GM19463 (cell line): Measurements from ENCODE around the gene COX7B2.

ENCODE experiments used
- ATAC-seq: cut with Tn5 transposase; IDR thresholded peaks from one replicate; pipeline ENCODE4 v1.9.1; 2021; ENCODE audit warnings: mild to moderate bottlenecking, moderate library complexity; ENCODE audit not compliant: unreplicated experiment

COX7B2 gene

GRCh38 chr4:46909078-46909477 lies at the start of gene COX7B2:
Gene COX7B2 (minus strand): TSS chr4:46909245. CDS start chr4:46735192, 174,053 bp downstream.
- ATAC-seq, result no peak

- no peak for ATAC-seq
Measured at GRCh38 chr4:46956451-46956850, 47.4 kb upstream of the COX7B2 start.

DNA sequence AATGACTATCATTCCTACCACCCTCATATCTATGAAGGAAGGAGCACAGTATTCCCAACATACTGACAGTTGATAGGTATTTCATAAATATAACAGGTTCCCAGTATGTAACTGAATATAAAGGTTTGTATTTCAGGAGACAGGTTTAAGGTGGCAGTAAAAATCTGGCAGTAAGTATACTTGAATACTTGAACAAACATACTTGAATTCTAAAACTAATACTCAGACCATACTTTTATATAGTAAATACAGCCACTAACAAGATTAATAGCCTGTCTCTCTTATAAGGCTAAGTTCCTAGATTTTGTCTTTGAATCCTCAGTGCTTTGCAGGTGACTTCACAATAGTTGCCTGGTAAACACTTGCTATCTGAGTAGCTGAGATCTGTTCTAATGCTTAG lies 46.6 kb upstream of the COX7B2 start:
- no peak for ATAC-seq

GRCh38 chr4:46954643-46955042 lies 45.6 kb upstream of the COX7B2 start:
- ATAC-seq, result no peak

GRCh38 chr4:46953564-46953963 lies 44.5 kb upstream of the COX7B2 start:
- ATAC-seq, result no peak

DNA sequence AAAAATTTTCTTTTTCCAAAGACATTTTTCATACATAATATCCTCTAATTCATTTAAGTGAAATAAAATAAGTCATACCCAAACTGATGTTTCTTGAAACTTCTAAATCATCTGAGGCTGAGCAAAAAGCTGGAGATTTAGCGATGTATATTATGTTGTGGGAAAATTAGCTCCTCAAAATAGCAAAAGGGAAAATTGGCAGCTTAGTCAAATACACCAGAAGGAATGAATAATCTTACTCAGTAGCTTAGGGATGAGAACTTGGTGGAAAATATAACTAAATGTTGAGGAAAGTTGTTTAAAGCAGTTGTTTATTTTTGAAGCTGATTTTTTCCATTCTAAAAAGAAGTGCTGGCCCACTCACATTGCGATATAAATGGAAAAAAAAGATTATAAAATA lies 43.4 kb upstream of the COX7B2 start:
- no peak for ATAC-seq

- ATAC-seq, result no peak
Measured at GRCh38 chr4:46950826-46951225, 41.8 kb upstream of the COX7B2 start.

- ATAC-seq, result no peak
Measured at GRCh38 chr4:46949822-46950221, 40.8 kb upstream of the COX7B2 start.

- ATAC-seq, result no peak
Measured at GRCh38 chr4:46947541-46947940, 38.5 kb upstream of the COX7B2 start.

DNA sequence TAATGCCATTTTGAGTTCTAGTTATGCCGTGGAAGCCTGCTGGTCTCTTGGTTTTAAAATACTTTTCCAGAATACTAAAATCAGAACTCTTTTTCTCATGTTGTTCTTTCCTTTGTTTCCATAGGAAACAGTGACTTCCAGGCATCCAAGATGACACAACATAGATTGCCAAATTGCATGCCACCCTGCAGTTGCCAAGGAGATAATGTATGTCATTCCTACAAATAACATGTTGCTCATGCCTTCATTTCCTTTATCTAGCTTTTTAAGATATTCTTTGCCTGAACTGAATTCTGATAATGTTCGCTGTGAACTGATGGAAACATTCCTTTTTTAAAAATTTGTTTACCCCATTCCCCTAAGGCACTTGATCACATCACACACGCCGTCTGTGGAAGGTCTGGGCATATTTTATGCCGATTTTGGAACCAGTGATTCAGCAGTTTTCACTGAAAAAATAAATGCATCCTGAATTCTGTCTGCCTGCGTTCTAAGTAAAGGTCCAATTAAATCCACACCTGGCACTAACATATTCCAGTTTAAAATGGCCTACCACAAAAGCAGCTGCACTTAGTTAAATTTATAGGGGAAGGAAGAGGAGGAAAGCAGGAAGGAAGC lies 38.0 kb upstream of the COX7B2 start:
- no peak for ATAC-seq

GRCh38 chr4:46945062-46945461 lies 36.0 kb upstream of the COX7B2 start:
- no peak for ATAC-seq

GRCh38 chr4:46944345-46944744 lies 35.3 kb upstream of the COX7B2 start:
- ATAC-seq, result no peak

DNA sequence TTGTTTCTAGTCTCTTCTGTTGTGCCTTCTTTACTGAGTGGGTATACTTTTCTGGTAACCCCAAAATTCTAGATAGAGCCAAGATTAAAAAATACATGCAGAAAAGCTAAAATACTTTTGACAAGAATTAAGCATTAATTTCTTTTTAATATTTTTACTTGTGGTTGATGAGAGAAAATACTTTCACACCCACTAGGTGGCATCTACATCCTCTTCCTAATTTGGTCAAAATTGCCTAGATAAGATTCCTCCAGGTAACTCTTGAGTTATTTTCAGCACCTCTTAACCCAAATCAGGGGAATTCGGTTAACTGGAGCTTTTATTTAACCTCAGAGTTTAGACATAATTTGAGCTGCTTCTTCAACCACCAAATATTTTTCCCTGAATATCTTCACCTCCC lies 28.4 kb upstream of the COX7B2 start:
- ATAC-seq, result no peak

- no peak for ATAC-seq
Measured at GRCh38 chr4:46934726-46935125, 25.7 kb upstream of the COX7B2 start.

DNA sequence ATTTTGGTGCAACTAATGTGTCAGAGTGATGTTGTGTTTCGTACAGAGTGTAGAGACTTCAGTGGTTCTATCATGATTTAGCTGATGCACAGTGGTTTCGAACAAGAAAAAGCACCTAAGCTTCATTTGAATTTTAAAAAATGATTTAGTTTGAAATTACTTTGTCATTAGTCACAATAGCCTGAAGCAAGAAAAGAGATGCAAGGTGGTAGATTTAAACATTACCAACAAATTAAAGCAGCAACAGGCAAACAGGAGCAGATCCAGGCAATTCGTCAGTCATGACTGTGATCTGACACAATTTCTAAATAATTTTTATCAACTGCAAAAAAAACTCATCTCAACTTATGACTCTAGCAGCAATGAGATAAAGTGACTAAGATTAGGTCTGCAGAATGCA lies 24.6 kb upstream of the COX7B2 start:
- ATAC-seq, result no peak

- ATAC-seq, result peak; percentile 84
Measured at GRCh38 chr4:46931981-46932380, 22.9 kb upstream of the COX7B2 start.

DNA sequence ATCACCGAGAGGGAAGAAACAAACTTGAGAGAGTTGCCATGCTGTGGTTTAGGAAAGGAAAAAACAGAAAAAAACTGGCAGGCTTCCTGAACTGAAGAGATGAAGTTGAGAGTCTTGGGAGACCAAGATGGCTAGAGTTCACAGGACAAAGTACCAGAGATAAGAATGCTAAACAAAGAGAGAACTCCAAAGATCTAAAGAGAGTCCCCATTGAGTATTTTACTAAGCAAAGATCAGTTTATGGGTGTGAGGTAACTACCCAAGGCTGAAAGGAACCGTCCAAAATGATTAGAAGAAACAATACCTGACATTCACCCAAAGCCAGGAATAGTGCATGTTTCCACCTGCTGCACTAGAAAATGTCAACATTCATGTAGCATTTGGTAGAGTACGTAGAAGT lies 21.8 kb upstream of the COX7B2 start:
- ATAC-seq, result no peak

GRCh38 chr4:46927201-46927600 lies 18.2 kb upstream of the COX7B2 start:
- ATAC-seq, result no peak

GRCh38 chr4:46924789-46925529 lies 15.9 kb upstream of the COX7B2 start:
- ATAC-seq, result peak; percentile 48

GRCh38 chr4:46922205-46922604 lies 13.2 kb upstream of the COX7B2 start:
- ATAC-seq, result no peak

GRCh38 chr4:46908148-46908547 lies 897 bp downstream of the COX7B2 start:
- ATAC-seq, result no peak

- no peak for ATAC-seq
Measured at GRCh38 chr4:46900082-46900481, 9.0 kb downstream of the COX7B2 start.

GRCh38 chr4:46894826-46895225 lies 14.2 kb downstream of the COX7B2 start:
- no peak for ATAC-seq
